ENCODE results near the gene ADAMTS18. TPM values are rescaled to one million over a fixed set of nuclear protein-coding genes. Genes with fewer than 3 reads are reported as not detected.

The ADAMTS18 gene
- polyA plus RNA-seq, 2 of the 4 experiments (the other 2 are of a cell fraction): 0.03 TPM; not detected in 1

DNA sequence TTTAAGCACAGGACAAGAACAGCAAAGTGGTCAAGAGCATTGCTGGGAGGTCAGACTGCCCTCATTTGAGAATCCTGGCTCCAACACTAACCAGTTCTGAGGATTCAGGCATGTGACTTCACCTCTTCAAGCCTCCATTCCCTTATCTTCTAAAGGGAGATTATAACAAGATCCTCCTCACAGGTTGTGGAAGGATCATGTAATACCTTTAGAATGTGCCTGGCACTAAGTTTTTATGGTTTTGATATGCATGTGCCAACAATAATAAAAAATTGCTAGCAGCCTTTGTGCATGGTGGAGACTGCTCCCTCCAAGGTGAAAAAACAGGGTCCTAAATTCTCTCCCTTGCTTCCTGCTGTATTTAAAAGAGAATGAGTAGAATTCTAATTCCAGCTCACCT, 36.0 kb upstream of the ADAMTS18 start:
- DNase-seq (ENCODE audit: low read depth in 1 of 2, low spot score in 1 of 2): no peak
- H3K4me1 ChIP-seq: no peaks in the 10 kb centered on the region
- H3K4me3 ChIP-seq: no peak overlapping the region
- POLR2A ChIA-PET: no interaction called here
- H3K9me3 ChIP-seq: no peaks in the 10 kb centered on the region
- CTCF ChIA-PET: no interaction called here
- TF ChIP-seq HEYL (CRISPR knock-in tag; IDR thresholded peaks at IDR 0.05) (no peak), HOXB5 (CRISPR knock-in tag; IDR thresholded peaks at IDR 0.05) (no peak), CBX2 (IDR thresholded peaks at IDR 0.05; ENCODE audit: borderline replicate concordance, low read depth) (no peak), ZNF302 (CRISPR knock-in tag; IDR thresholded peaks at IDR 0.05) (no peak), SREBF2 (IDR thresholded peaks at IDR 0.05) (no peak), NFE2L2 (conservative IDR thresholded peaks at IDR 0.05; ENCODE audit: low read length) (no peak), CHD2 (IDR thresholded peaks at IDR 0.05; ENCODE audit: low read length, partially characterized antibody) (no peak), ESRRA (IDR thresholded peaks at IDR 0.05; ENCODE audit: borderline replicate concordance, low read length) (no peak), ZFP36 (IDR thresholded peaks at IDR 0.05; ENCODE audit: borderline replicate concordance, partially characterized antibody) (no peak)
- ATAC-seq: no peak
- H3K27ac ChIP-seq: no peak overlapping the region
- no peak for FAIRE-seq
- no peak overlapping the region for H3K4me2 ChIP-seq

DNA sequence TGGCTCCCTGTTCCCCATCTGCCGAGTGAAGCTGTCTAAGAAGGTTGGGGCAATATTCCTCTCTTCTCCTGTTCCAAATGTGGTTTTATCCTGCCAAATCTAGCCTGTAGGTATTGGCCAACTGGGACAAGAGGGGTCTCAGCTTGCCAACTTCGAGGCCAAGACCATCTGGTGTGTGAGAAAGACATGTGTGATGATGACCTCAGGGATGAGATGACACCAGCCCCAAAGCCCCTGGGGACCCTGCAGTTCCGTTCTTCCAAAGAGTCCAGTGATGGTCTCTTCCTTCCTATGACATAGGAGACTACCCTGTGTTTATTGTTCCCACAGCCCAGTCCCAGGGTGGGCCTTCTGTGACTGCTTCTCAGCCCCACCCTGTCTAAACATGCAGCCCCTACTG, 34.8 kb upstream of the ADAMTS18 start:
- FAIRE-seq (no peak), DNase-seq (ENCODE audit: low read depth in 1 of 2, low spot score in 1 of 2) (no peak), ATAC-seq (no peak)
- TF ChIP-seq, protein P1, sequence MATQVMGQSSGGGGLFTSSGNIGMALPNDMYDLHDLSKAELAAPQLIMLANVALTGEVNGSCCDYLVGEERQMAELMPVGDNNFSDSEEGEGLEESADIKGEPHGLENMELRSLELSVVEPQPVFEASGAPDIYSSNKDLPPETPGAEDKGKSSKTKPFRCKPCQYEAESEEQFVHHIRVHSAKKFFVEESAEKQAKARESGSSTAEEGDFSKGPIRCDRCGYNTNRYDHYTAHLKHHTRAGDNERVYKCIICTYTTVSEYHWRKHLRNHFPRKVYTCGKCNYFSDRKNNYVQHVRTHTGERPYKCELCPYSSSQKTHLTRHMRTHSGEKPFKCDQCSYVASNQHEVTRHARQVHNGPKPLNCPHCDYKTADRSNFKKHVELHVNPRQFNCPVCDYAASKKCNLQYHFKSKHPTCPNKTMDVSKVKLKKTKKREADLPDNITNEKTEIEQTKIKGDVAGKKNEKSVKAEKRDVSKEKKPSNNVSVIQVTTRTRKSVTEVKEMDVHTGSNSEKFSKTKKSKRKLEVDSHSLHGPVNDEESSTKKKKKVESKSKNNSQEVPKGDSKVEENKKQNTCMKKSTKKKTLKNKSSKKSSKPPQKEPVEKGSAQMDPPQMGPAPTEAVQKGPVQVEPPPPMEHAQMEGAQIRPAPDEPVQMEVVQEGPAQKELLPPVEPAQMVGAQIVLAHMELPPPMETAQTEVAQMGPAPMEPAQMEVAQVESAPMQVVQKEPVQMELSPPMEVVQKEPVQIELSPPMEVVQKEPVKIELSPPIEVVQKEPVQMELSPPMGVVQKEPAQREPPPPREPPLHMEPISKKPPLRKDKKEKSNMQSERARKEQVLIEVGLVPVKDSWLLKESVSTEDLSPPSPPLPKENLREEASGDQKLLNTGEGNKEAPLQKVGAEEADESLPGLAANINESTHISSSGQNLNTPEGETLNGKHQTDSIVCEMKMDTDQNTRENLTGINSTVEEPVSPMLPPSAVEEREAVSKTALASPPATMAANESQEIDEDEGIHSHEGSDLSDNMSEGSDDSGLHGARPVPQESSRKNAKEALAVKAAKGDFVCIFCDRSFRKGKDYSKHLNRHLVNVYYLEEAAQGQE (IDR thresholded peaks at IDR 0.05): no peak
- TF ChIP-seq TFCP2L1 (CRISPR knock-in tag; IDR thresholded peaks at IDR 0.05) (no peak), CHD2 (IDR thresholded peaks at IDR 0.05; ENCODE audit: low read length, partially characterized antibody) (no peak), RAD21 (conservative IDR thresholded peaks at IDR 0.05 in 1 of 2, IDR thresholded peaks at IDR 0.05 in 1 of 2) (no peak), HOXB5 (CRISPR knock-in tag; IDR thresholded peaks at IDR 0.05) (no peak), KDM1A (IDR thresholded peaks at IDR 0.05; ENCODE audit: low read depth) (no peak), HOXA7 (CRISPR knock-in tag; IDR thresholded peaks at IDR 0.05) (no peak), EHMT2 (IDR thresholded peaks at IDR 0.05; ENCODE audit: low read depth) (no peak), HOXB13 (CRISPR knock-in tag; IDR thresholded peaks at IDR 0.05; ENCODE audit: low read depth) (no peak), RARB (CRISPR knock-in tag; IDR thresholded peaks at IDR 0.05) (no peak), SREBF2 (IDR thresholded peaks at IDR 0.05) (no peak), CHD4 (IDR thresholded peaks at IDR 0.05; ENCODE audit: borderline replicate concordance) (no peak), RFX5 (IDR thresholded peaks at IDR 0.05) (no peak)
- TF ChIP-seq, protein P2, sequence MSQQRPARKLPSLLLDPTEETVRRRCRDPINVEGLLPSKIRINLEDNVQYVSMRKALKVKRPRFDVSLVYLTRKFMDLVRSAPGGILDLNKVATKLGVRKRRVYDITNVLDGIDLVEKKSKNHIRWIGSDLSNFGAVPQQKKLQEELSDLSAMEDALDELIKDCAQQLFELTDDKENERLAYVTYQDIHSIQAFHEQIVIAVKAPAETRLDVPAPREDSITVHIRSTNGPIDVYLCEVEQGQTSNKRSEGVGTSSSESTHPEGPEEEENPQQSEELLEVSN (IDR thresholded peaks at IDR 0.05; ENCODE audit: borderline replicate concordance, low read depth): no peak
- TF ChIP-seq, protein P3, sequence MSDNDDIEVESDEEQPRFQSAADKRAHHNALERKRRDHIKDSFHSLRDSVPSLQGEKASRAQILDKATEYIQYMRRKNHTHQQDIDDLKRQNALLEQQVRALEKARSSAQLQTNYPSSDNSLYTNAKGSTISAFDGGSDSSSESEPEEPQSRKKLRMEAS (IDR thresholded peaks at IDR 0.05): no peak
- TF ChIP-seq, protein P4, sequence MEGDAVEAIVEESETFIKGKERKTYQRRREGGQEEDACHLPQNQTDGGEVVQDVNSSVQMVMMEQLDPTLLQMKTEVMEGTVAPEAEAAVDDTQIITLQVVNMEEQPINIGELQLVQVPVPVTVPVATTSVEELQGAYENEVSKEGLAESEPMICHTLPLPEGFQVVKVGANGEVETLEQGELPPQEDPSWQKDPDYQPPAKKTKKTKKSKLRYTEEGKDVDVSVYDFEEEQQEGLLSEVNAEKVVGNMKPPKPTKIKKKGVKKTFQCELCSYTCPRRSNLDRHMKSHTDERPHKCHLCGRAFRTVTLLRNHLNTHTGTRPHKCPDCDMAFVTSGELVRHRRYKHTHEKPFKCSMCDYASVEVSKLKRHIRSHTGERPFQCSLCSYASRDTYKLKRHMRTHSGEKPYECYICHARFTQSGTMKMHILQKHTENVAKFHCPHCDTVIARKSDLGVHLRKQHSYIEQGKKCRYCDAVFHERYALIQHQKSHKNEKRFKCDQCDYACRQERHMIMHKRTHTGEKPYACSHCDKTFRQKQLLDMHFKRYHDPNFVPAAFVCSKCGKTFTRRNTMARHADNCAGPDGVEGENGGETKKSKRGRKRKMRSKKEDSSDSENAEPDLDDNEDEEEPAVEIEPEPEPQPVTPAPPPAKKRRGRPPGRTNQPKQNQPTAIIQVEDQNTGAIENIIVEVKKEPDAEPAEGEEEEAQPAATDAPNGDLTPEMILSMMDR (IDR thresholded peaks at IDR 0.05): no peak
- TF ChIP-seq, protein P5, sequence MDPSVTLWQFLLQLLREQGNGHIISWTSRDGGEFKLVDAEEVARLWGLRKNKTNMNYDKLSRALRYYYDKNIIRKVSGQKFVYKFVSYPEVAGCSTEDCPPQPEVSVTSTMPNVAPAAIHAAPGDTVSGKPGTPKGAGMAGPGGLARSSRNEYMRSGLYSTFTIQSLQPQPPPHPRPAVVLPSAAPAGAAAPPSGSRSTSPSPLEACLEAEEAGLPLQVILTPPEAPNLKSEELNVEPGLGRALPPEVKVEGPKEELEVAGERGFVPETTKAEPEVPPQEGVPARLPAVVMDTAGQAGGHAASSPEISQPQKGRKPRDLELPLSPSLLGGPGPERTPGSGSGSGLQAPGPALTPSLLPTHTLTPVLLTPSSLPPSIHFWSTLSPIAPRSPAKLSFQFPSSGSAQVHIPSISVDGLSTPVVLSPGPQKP (IDR thresholded peaks at IDR 0.05; ENCODE audit: low read depth, low read length): no peak
- TF ChIP-seq, protein P6, sequence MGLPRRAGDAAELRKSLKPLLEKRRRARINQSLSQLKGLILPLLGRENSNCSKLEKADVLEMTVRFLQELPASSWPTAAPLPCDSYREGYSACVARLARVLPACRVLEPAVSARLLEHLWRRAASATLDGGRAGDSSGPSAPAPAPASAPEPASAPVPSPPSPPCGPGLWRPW (IDR thresholded peaks at IDR 0.05): no peak
- WGBS (ENCODE audit: missing lambda C conversion rate): 7% methylated on average over 3 of the region's 3 CpGs
- Histone ChIP-seq H3K4me1 (no peaks in the 10 kb centered on the region), H3K4me2 (no peak overlapping the region), H3K27ac (no peak overlapping the region), H3K9me3 (no peaks in the 10 kb centered on the region), H3K4me3 (no peak overlapping the region)
- POLR2A ChIA-PET: no interaction called here
- CTCF ChIA-PET: interaction anchor here (1.4 kb wide), 1 partner anchor 114 kb away, joined by 3 read pairs; no protein-coding TSS in a partner anchor
